HG03520 (cell line): Measurements from ENCODE around the gene RHD.
A peak's percentile ranks its signal among the peaks of the same experiment; 100 is the strongest.
"Not testable (repeated sequence)": the region's sequence is repeated elsewhere in the genome, so short reads cannot be mapped to it uniquely, and the experiment has no call there.

Experiments used
- ATAC-seq: cut with Tn5 transposase; IDR thresholded peaks from one replicate; pipeline ENCODE4 v1.9.1; 2021; ENCODE audit warnings: mild to moderate bottlenecking, moderate library complexity; ENCODE audit not compliant: unreplicated experiment

The RHD gene

GRCh38 chr1:25272238-25272637 lies at the start of gene RHD:
Gene RHD, plus strand, starts transcription at chr1:25272509. Its CDS starts 39 bp downstream, at chr1:25272548.
- not testable (repeated sequence) for ATAC-seq

- ATAC-seq: no peak
Observed at GRCh38 chr1:25222606-25223005, 49.7 kb upstream of the RHD start.

- ATAC-seq: no peak
Observed at GRCh38 chr1:25223471-25223870, 48.8 kb upstream of the RHD start.

DNA sequence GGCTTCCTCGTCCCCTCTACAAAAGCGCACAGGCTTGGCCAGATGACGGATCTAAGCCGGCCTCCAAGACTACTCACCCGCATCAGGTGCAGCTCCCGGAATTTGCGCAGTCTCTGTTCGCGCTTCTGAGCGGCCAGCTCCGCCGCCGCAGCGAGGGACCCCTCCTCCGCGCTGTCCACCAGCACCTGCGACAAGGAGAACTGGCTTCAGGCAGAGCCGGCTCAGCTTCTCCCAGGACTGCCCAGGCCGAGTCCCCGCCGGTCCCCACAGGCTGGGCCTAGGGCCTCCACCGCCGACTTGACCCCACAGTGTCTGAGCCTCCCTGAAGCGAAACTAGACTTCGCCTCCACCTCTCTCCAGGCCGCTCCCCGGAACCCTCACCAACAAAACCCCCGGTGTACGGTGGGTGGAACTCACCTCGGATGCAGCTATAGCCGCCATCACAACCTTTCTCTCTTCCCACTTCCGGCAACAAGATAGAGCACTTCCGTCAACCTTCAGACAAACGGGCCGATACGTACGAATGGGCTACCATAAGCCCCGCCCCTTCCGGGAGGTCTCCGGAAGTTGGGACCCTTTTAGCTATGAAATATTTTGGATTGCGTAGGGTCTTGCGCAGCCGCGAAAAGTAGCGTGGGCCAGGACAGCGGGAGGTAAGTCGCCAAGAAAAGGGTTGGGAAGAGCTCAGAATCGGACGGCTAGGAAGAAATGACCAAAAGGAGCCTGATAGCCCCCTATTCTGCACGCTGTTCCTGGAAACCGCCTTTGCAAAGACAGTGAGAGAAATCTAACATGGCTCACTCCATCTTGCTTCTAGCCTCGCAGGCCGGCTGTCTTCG lies 40.1 kb upstream of the RHD start, which contains the start of gene SYF2:
Gene SYF2, minus strand, starts transcription at position 476 of the 839 bp plus-strand sequence. Its CDS starts 35 bp downstream, at position 441.
- ATAC-seq: peak; percentile 76

- ATAC-seq: no peak
Observed at GRCh38 chr1:25232866-25233784, 39.2 kb upstream of the RHD start.

GRCh38 chr1:25235411-25235810 lies 36.9 kb upstream of the RHD start:
- ATAC-seq: not testable (repeated sequence)

DNA sequence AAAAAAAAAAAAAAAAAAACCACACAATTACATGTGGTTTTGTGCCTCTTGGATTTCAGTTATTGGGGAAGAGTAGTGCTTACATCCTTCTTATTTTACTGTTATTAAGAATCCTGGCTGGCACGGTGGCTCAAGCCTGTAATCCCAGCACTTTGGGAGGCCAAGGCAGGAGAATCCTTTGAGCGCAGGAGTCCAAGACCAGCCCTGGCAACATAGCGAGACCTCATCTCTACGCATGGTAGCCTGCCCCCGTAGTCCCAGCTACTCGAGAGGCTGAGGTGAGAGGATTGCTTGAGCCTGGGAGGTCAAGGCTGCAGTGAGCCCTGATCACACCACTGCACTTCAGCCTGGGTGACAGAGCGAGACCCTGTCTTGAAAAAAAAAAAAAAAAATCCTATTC lies 36.0 kb upstream of the RHD start:
- not testable (repeated sequence) for ATAC-seq

DNA sequence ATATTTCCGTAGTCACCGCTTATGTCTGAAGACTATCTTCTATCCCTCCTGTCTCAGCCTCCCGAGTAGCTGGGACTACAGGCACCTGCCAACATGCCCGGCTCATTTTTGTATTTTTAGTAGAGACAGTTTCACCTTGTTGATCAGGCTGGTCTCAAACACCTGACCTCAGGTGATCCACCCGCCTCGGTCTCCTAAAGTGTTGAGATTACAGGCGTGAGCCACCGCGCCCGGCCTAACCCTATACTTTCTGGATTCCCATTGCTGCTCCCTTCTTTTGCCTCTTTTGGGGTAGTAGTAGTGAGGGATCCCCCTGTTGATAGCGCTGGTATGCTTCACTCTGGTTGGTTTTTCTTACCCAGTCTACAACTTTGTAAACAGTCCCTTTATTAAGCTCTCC lies 34.3 kb upstream of the RHD start:
- no peak for ATAC-seq

GRCh38 chr1:25239681-25240541 lies 32.4 kb upstream of the RHD start:
- ATAC-seq: peak; percentile 58

DNA sequence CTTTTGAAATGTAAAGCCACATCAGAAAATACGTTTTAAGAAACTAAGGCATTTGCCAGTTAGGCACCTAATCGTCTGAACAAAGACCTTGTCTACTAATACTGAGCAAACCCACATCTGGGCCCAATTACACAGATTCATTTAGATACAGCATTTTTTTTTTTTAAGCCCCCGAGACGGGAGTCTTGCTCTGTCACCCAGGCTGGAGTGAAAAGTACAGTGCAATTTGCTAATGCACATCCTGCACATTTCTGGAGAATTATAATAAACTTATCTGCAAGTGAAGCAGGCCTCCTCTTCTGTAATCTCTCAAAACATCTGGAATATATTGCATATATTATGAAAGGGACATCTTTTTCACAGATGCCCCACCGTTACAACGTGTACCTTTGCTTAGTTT lies 28.4 kb upstream of the RHD start:
- ATAC-seq: no peak

DNA sequence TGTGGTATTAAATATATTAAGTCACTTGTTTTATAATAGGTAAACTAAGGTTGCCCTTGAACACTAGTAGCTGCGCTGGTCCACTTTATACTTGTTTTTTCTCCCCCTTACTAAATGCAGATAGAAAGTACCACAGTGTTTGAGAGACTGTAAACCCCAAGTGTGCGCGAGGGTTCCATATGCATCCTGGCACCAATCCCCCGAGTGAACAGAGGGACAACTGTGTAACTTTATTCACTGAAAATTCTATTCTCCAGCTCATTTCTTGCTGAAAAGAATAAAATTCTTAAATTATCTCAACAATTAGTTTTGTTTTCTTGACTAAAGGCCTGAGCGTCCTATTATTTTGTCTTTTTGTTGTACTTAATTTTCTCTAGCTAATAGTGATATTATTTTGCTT lies 26.9 kb upstream of the RHD start:
- ATAC-seq: no peak

DNA sequence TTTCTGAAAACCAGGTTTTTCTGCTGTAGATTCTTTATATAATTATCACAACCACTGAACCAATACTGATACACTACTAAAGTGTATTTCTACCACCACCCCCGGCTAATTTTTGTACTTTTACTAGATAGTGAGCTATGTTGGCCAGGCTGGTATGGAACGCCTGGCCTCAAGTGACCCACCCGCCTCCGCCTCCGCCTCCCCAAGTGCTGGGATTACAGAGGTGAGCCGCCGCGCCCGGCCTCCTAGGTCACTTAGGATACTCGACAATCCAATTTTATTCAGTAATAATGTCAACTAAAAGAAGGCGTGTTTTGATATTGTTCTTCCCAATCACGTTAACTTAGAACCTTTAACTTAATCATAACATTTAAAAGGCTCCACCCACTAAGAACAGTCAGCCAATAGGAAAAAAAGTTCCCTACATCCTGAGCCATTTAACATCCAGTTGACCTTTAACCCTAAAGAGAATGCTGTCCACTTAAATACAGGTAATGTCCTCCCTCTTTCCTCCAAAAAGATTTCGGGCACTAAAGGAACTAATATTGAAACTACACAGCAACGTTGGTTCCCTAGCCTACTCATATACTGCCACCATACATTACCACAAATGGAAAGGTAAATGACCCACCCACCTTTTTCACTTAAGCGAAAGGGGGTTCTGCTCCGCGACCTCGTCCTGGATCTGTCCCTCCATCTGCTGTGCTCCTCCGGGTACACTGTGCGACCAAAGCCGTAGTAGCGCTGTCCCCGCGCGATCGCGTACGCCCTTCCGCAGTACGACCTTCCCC lies 26.3 kb upstream of the RHD start:
- no peak for ATAC-seq

GRCh38 chr1:25246600-25247023 lies 25.7 kb upstream of the RHD start:
- ATAC-seq: peak; percentile 6

DNA sequence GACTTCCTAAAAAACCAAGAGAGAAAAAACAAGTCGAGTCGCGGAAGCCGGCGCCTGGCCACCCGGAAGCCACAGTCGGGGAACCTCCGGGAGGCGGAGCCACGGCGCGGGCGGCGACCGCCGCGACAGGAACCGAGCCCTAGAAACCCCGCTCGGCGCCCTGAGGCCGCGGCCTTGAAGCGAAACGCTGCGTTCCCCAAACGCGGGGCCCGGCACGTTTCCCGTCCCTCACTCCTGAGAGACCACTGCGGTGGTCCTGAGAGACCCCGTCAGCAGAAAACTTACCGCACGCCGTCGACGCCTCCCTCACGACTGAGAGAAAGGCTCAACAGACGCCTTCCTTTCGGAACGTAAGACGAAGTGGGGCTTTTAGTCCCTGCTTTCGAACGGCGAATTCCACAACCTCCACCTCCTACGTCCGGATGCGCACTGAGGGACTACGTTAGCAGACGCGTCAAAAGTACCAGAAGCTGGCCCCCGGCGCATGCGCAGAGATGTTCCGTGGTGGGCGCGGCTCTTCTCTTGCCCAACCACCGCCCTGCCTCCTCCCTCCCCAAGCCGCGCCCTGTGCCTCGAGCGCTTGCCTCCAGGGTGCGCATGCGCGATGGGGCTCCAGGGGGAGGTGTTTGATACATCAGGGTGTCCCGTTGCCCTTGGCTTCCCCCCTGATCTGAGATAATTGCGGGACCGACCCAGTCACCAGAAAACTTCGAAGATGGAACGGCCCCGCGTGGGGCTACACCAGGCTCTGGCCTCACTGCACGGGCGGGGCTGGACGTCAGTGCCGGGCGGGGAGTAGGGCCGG lies 25.1 kb upstream of the RHD start, which contains the start of gene RSRP1:
Gene RSRP1, minus strand, starts transcription at position 431 of the 805 bp plus-strand sequence. CDS start 491 bp downstream, outside the sequence.
- ATAC-seq: peak; percentile 66

GRCh38 chr1:25247829-25248754 lies 24.2 kb upstream of the RHD start:
- ATAC-seq: no peak

- ATAC-seq: no peak
Observed at GRCh38 chr1:25253911-25254310, 18.4 kb upstream of the RHD start.

- no peak for ATAC-seq
Observed at GRCh38 chr1:25255706-25256577, 16.4 kb upstream of the RHD start.
